Upper lobe of left lung (tissue), 6 donors: ENCODE data around the gene SIX6. TPM values are rescaled to one million over a fixed set of nuclear protein-coding genes. Genes with fewer than 3 reads are reported as not detected.

Experiments used
- ATAC-seq, 2 donors: fragments of 200-7000 bp; cut with Tn5 transposase; one replicate each; pipeline ENCODE4 v1.9.1; 2022; ENCODE audit warnings: mild to moderate bottlenecking in 2 of 2, moderate library complexity in 2 of 2; ENCODE audit not compliant: low FRiP score in 2 of 2
- DNase-seq, 2 donors: peaks; one replicate each; pipeline ENCODE4 v3.0.0-alpha.2; 2019 to 2020
- H3K27ac ChIP-seq, 4 donors: fragments of 200-600 bp; sonication (generic); one replicate each; pipeline ENCODE4 v1.5.1; 2016 to 2019
- H3K27me3 ChIP-seq, 4 donors: fragments of 200-600 bp; sonication (generic); one replicate each; pipeline ENCODE4 v1.5.1; 2017 to 2019
- H3K36me3 ChIP-seq, 4 donors: fragments of 200-600 bp; sonication (generic); one replicate each; pipeline ENCODE4 v1.5.1; 2016 to 2019
- H3K4me1 ChIP-seq, 4 donors: fragments of 200-600 bp; sonication (generic); one replicate each; pipeline ENCODE4 v1.5.1; 2018 to 2019
- H3K4me3 ChIP-seq, 4 donors: fragments of 200-600 bp; sonication (generic); one replicate each; pipeline ENCODE4 v1.5.1; 2017 to 2019; ENCODE audit warnings: mild to moderate bottlenecking in 2 of 4, moderate library complexity in 1 of 4
- H3K9me3 ChIP-seq, 4 donors: fragments of 200-600 bp; sonication (generic); one replicate each; pipeline ENCODE4 v1.5.1; 2018 to 2019
- CTCF ChIP-seq, 6 experiments: fragments of 450-650 bp in 4 of 6; fragments of 200-600 bp in 2 of 6; sonication (generic) in 2 of 6; IDR thresholded peaks; one replicate each; pipeline ENCODE4 v1.5.1; 2016 to 2019; ENCODE audit warnings: antibody characterized with exemption in 6 of 6
- EP300 ChIP-seq, 4 donors: sonication (generic); formaldehyde crosslinking; IDR thresholded peaks; one replicate each; pipeline ENCODE4 v1.5.1; 2017; ENCODE audit warnings: antibody characterized with exemption in 4 of 4, control low read depth in 2 of 4
- POLR2A ChIP-seq, 4 donors: fragments of 450-650 bp; IDR thresholded peaks; one replicate each; pipeline ENCODE4 v1.5.1; 2016 to 2017; ENCODE audit warnings: antibody characterized with exemption in 4 of 4, mild to moderate bottlenecking in 2 of 4
- POLR2AphosphoS5 ChIP-seq, 2 donors: sonication (generic); formaldehyde crosslinking; IDR thresholded peaks; one replicate each; pipeline ENCODE4 v1.5.1; 2017; ENCODE audit warnings: antibody characterized with exemption in 2 of 2
- WGBS, 2 donors: methylation state at CpG; one replicate each; pipeline ENCODE4 v1.1.5; 2017 to 2018; 5-methylcytosine and 5-hydroxymethylcytosine counted together
- total RNA-seq, 6 donors: library from RNA; depleted of rRNA in 4 of 6; stranded (reverse); fragments of >200 nt in 4 of 6; gene quantifications; one replicate each; pipeline versions ENCODE4 v1.1.0 to v1.2.1, GENCODE V29; 2016 to 2021
- donor health status: DM: no; HTN: no; CAD: no; lungs with moderate emphysema.
- donor health status: DM: no; HTN: yes; CAD: no; lungs with severe emphysema.

Gene SIX6
- total RNA-seq, 6 donors from 2014 or later, result not detected

GRCh38 chr14:60515511-60516289 lies 6.8 kb downstream of the SIX6 start:
- WGBS, 2 donors, result 23 to 34% methylated on average over 21 to 45 of the region's 66 CpGs
- H3K36me3 ChIP-seq, result no peaks in the 10 kb centered on the region
- H3K9me3 ChIP-seq, result no peaks in the 10 kb centered on the region
- peaks cover 11 to 32% (median 22%) of the 10 kb centered on the region in 4 donors for H3K4me1 ChIP-seq
- H3K4me3 ChIP-seq, result peak overlapping the region in 2 of 4 donors; percentile 45 to 49
- TF ChIP-seq CTCF (IDR thresholded peaks at IDR 0.05) (no peak), POLR2AphosphoS5 (IDR thresholded peaks at IDR 0.05) (no peak), EP300 (IDR thresholded peaks at IDR 0.05) (no peak), POLR2A (IDR thresholded peaks at IDR 0.05) (no peak)
- DNase-seq (peak in 1 of 2 donors; percentile 83), ATAC-seq (peak in 1 of 2 donors; percentile 40)
- no peak overlapping the region for H3K27ac ChIP-seq
- H3K27me3 ChIP-seq, result peaks cover 0 to 47% (median 19%) of the 10 kb centered on the region in 4 donors

GRCh38 chr14:60532442-60532841 lies 23.5 kb downstream of the SIX6 start:
- no peaks in the 10 kb centered on the region for H3K4me1 ChIP-seq
- 64 to 79% methylated on average over 3 of the region's 3 CpGs for WGBS, 2 donors
- ATAC-seq (no peak), DNase-seq (no peak)
- no peak overlapping the region for H3K4me3 ChIP-seq
- no peaks in the 10 kb centered on the region for H3K36me3 ChIP-seq
- no peaks in the 10 kb centered on the region for H3K27me3 ChIP-seq
- H3K27ac ChIP-seq, result no peak overlapping the region
- H3K9me3 ChIP-seq, result no peaks in the 10 kb centered on the region
- no peak for TF ChIP-seq CTCF (IDR thresholded peaks at IDR 0.05)
- TF ChIP-seq EP300 (IDR thresholded peaks at IDR 0.05), result no peak
- TF ChIP-seq POLR2AphosphoS5 (IDR thresholded peaks at IDR 0.05), result no peak
- TF ChIP-seq POLR2A (IDR thresholded peaks at IDR 0.05), result no peak

- Histone ChIP-seq H3K9me3 (peaks cover 0 to 7% (median 4%) of the 10 kb centered on the region in 4 donors), H3K36me3 (no peaks in the 10 kb centered on the region), H3K4me1 (no peaks in the 10 kb centered on the region), H3K27me3 (no peaks in the 10 kb centered on the region), H3K4me3 (no peak overlapping the region), H3K27ac (no peak overlapping the region)
- no peak for ATAC-seq
- no peak for DNase-seq
- TF ChIP-seq EP300 (IDR thresholded peaks at IDR 0.05), result no peak
- TF ChIP-seq POLR2A (IDR thresholded peaks at IDR 0.05), result no peak
- no peak for TF ChIP-seq CTCF (IDR thresholded peaks at IDR 0.05)
- TF ChIP-seq POLR2AphosphoS5 (IDR thresholded peaks at IDR 0.05), result no peak
Measured at GRCh38 chr14:60537663-60538062, 28.7 kb downstream of the SIX6 start.

GRCh38 chr14:60544659-60545058 lies 35.7 kb downstream of the SIX6 start:
- H3K9me3 ChIP-seq, result peaks cover 0 to 15% (median 10%) of the 10 kb centered on the region in 4 donors
- H3K4me3 ChIP-seq, result no peak overlapping the region
- DNase-seq (no peak), ATAC-seq (no peak)
- H3K27me3 ChIP-seq, result no peaks in the 10 kb centered on the region
- no peak overlapping the region for H3K27ac ChIP-seq
- H3K4me1 ChIP-seq, result no peaks in the 10 kb centered on the region
- TF ChIP-seq CTCF (IDR thresholded peaks at IDR 0.05) (no peak), POLR2AphosphoS5 (IDR thresholded peaks at IDR 0.05) (no peak), POLR2A (IDR thresholded peaks at IDR 0.05) (no peak), EP300 (IDR thresholded peaks at IDR 0.05) (no peak)
- 82 to 91% methylated on average over 2 of the region's 2 CpGs for WGBS, 2 donors
- no peaks in the 10 kb centered on the region for H3K36me3 ChIP-seq

- Histone ChIP-seq H3K9me3 (no peaks in the 10 kb centered on the region), H3K4me3 (no peak overlapping the region), H3K27me3 (no peaks in the 10 kb centered on the region), H3K4me1 (no peaks in the 10 kb centered on the region), H3K27ac (no peak overlapping the region), H3K36me3 (no peaks in the 10 kb centered on the region)
- ATAC-seq, result no peak
- TF ChIP-seq EP300 (IDR thresholded peaks at IDR 0.05), result no peak
- no peak for TF ChIP-seq POLR2A (IDR thresholded peaks at IDR 0.05)
- TF ChIP-seq POLR2AphosphoS5 (IDR thresholded peaks at IDR 0.05), result no peak
- TF ChIP-seq CTCF (IDR thresholded peaks at IDR 0.05), result no peak
- no peak for DNase-seq
- WGBS, 2 donors, result 80 to 81% methylated on average over 1 of the region's 1 CpG
Measured at GRCh38 chr14:60553808-60554207, 44.9 kb downstream of the SIX6 start.
